GM15510 (cell line): ENCODE data around the gene SPG11.

Experiments
- POLR2A ChIP-seq: IDR thresholded peaks from 3 replicates; pipeline ENCODE4 v1.6.1; 2011; ENCODE audit warnings: borderline replicate concordance; ENCODE audit not compliant: insufficient read length; ENCODE audit errors: extremely low read depth

The SPG11 gene

GRCh38 chr15:44694416-44694815, 31.0 kb upstream of the SPG11 start:
- no peak for TF ChIP-seq POLR2A

GRCh38 chr15:44692659-44693058, 29.2 kb upstream of the SPG11 start:
- no peak for TF ChIP-seq POLR2A

GRCh38 chr15:44682211-44682610, 18.7 kb upstream of the SPG11 start:
- TF ChIP-seq POLR2A: no peak

GRCh38 chr15:44676676-44677075, 13.2 kb upstream of the SPG11 start:
- TF ChIP-seq POLR2A: peak; percentile 29

GRCh38 chr15:44675911-44676310, 12.4 kb upstream of the SPG11 start:
- TF ChIP-seq POLR2A: no peak

GRCh38 chr15:44673639-44674038, 10.2 kb upstream of the SPG11 start:
- no peak for TF ChIP-seq POLR2A

GRCh38 chr15:44670087-44670950, 6.9 kb upstream of the SPG11 start:
- no peak for TF ChIP-seq POLR2A

GRCh38 chr15:44668921-44669320, 5.5 kb upstream of the SPG11 start:
- TF ChIP-seq POLR2A: no peak

GRCh38 chr15:44667039-44667360, 3.5 kb upstream of the SPG11 start:
- TF ChIP-seq POLR2A: no peak

- no peak for TF ChIP-seq POLR2A
These were observed 3.0 kb upstream of the SPG11 start for GRCh38 chr15:44666210-44667038.

- TF ChIP-seq POLR2A: no peak
These were observed 718 bp downstream of the SPG11 start for GRCh38 chr15:44662478-44663409.

- TF ChIP-seq POLR2A: no peak
These were observed 1.9 kb downstream of the SPG11 start for GRCh38 chr15:44661576-44661975.

GRCh38 chr15:44659056-44659455, 4.4 kb downstream of the SPG11 start:
- no peak for TF ChIP-seq POLR2A

GRCh38 chr15:44657378-44657777, 6.1 kb downstream of the SPG11 start:
- no peak for TF ChIP-seq POLR2A

- no peak for TF ChIP-seq POLR2A
These were observed 6.5 kb downstream of the SPG11 start for GRCh38 chr15:44656913-44657312.
